ENCODE results near the gene C1orf50. TPM values are rescaled to one million over a fixed set of nuclear protein-coding genes. Genes with fewer than 3 reads are reported as not detected.

The C1orf50 gene
- total RNA-seq, 1 experiment from 2014 or later: 5.1 TPM

- TF ChIP-seq USF2 (CRISPR knock-in tag; IDR thresholded peaks at IDR 0.05) (no peak), MYBL2 (CRISPR knock-in tag; IDR thresholded peaks at IDR 0.05) (no peak), FOXK1 (CRISPR knock-in tag; IDR thresholded peaks at IDR 0.05) (no peak), NFYB (CRISPR knock-in tag; conservative IDR thresholded peaks at IDR 0.05; ENCODE audit: low read depth) (no peak)
Observed at GRCh38 chr1:42780176-42780575, 13.1 kb downstream of the C1orf50 start (continued).

- Mint-ChIP-seq H3K4me1 (peaks cover 8% of the 10 kb centered on the region), H3K36me3 (peaks cover 28% of the 10 kb centered on the region), H3K27me3 (ENCODE audit: low read depth) (no peaks in the 10 kb centered on the region), H3K4me3 (no peak overlapping the region), H3K9me3 (peaks cover 4% of the 10 kb centered on the region; the same call in 1 of the 2 replicates), H3K27ac (no peak overlapping the region)
- TF ChIP-seq E2F4 (CRISPR knock-in tag; IDR thresholded peaks at IDR 0.05; ENCODE audit: borderline replicate concordance, low read depth) (no peak), TCF7 (CRISPR knock-in tag; IDR thresholded peaks at IDR 0.05; ENCODE audit: low read depth) (no peak), ATF2 (CRISPR knock-in tag; IDR thresholded peaks at IDR 0.05; ENCODE audit: borderline replicate concordance, low read depth) (no peak), E2F1 (CRISPR knock-in tag; IDR thresholded peaks at IDR 0.05) (no peak), ELF4 (CRISPR knock-in tag; IDR thresholded peaks at IDR 0.05; ENCODE audit: low read depth) (no peak), ZNF219 (CRISPR knock-in tag; IDR thresholded peaks at IDR 0.05; ENCODE audit: borderline replicate concordance) (no peak), OVOL2 (CRISPR knock-in tag; IDR thresholded peaks at IDR 0.05; ENCODE audit: borderline replicate concordance) (no peak), ZNF396 (CRISPR knock-in tag; IDR thresholded peaks at IDR 0.05; ENCODE audit: borderline replicate concordance) (no peak), ZNF281 (CRISPR knock-in tag; IDR thresholded peaks at IDR 0.05) (no peak), PRRX2 (CRISPR knock-in tag; IDR thresholded peaks at IDR 0.05) (no peak), ZNF121 (CRISPR knock-in tag; IDR thresholded peaks at IDR 0.05) (no peak)
- POLR2A ChIA-PET: no interaction called here
- ATAC-seq (no peak), DNase-seq (ENCODE audit: low spot score) (no peak)
- CTCF ChIA-PET: interaction anchor here (1.2 kb wide), 1 partner anchor 291 kb away, joined by 3 read pairs; no protein-coding TSS in a partner anchor
Observed at GRCh38 chr1:42783092-42783491, 16.0 kb downstream of the C1orf50 start.

GRCh38 chr1:42784547-42784945 lies 17.5 kb downstream of the C1orf50 start:
- H3K36me3 Mint-ChIP-seq: peaks cover 21% of the 10 kb centered on the region
- ChIA-PET CTCF (interaction anchor here (0.8 kb wide), 1 partner anchor 129 kb away, joined by 3 read pairs; no protein-coding TSS in a partner anchor), POLR2A (interaction anchor here (1.0 kb wide), 1 partner anchor 27 kb away, joined by 3 read pairs; no protein-coding TSS in a partner anchor)
- DNase-seq (ENCODE audit: low spot score): no peak
- H3K9me3 Mint-ChIP-seq: peaks cover 4% of the 10 kb centered on the region; the same call in 1 of the 2 replicates
- no peaks in the 10 kb centered on the region for H3K27me3 Mint-ChIP-seq (ENCODE audit: low read depth)
- H3K4me3 Mint-ChIP-seq: no peak overlapping the region
- ATAC-seq: peak; percentile 38
- H3K4me1 Mint-ChIP-seq: peaks cover 8% of the 10 kb centered on the region
- H3K27ac Mint-ChIP-seq: no peak overlapping the region
- TF ChIP-seq TP53 (CRISPR knock-in tag; IDR thresholded peaks at IDR 0.05) (no peak), NFYB (CRISPR knock-in tag; conservative IDR thresholded peaks at IDR 0.05; ENCODE audit: low read depth) (no peak), STAT6 (CRISPR knock-in tag; conservative IDR thresholded peaks at IDR 0.05; ENCODE audit: low read depth) (no peak), PRDM15 (CRISPR knock-in tag; IDR thresholded peaks at IDR 0.05) (no peak)
